Hepatocyte (in vitro differentiated cells): ENCODE measurements around the gene TAGLN. TPM values are rescaled to one million over a fixed set of nuclear protein-coding genes. Genes with fewer than 3 reads are reported as not detected.
"Not testable (repeated sequence)": the region's sequence is repeated elsewhere in the genome, so short reads cannot be mapped to it uniquely, and the experiment has no call there.

ENCODE experiments used
- DNase-seq: peaks from one replicate; pipeline ENCODE4 v3.0.0-alpha.2; 2016; ENCODE audit warnings: low spot score
- H2AFZ ChIP-seq: fragments of 200-600 bp; sonication (generic); 2 replicates; pipeline ENCODE4 v1.6.0; 2016; ENCODE audit warnings: antibody characterized with exemption, mild to moderate bottlenecking
- H3K27ac ChIP-seq: fragments of 200-600 bp; sonication (generic); 2 replicates; pipeline ENCODE4 v1.5.1; 2016; ENCODE audit warnings: mild to moderate bottlenecking
- H3K27me3 ChIP-seq: fragments of 200-600 bp; sonication (generic); 2 replicates; pipeline ENCODE4 v1.6.1; 2016
- H3K36me3 ChIP-seq: fragments of 200-600 bp; sonication (generic); replicated peaks from 2 replicates; pipeline ENCODE4 v1.5.1; 2016; ENCODE audit warnings: low read depth; ENCODE audit not compliant: insufficient read depth
- H3K4me1 ChIP-seq: fragments of 200-600 bp; sonication (generic); 2 replicates; pipeline ENCODE4 v1.5.1; 2016; ENCODE audit warnings: mild to moderate bottlenecking, moderate library complexity; ENCODE audit not compliant: insufficient read depth
- H3K4me2 ChIP-seq: fragments of 200-600 bp; sonication (generic); 2 replicates; pipeline ENCODE4 v1.6.0; 2016
- H3K4me3 ChIP-seq: fragments of 200-600 bp; sonication (generic); 2 replicates; pipeline ENCODE4 v1.5.1; 2016; ENCODE audit warnings: mild to moderate bottlenecking
- H3K79me2 ChIP-seq: fragments of 200-600 bp; sonication (generic); 2 replicates; pipeline ENCODE4 v1.6.0; 2017; ENCODE audit warnings: mild to moderate bottlenecking
- H3K9me2 ChIP-seq: fragments of 200-600 bp; sonication (generic); replicated peaks from 2 replicates; pipeline ENCODE4 v1.6.0; 2017; ENCODE audit warnings: mild to moderate bottlenecking; ENCODE audit not compliant: insufficient read depth
- H3K9me3 ChIP-seq: fragments of 200-600 bp; sonication (generic); 2 replicates; pipeline ENCODE4 v1.5.1; 2016; ENCODE audit warnings: low read depth, mild to moderate bottlenecking
- H4K20me1 ChIP-seq: fragments of 200-600 bp; sonication (generic); 2 replicates; pipeline ENCODE4 v1.6.0; 2016; ENCODE audit warnings: mild to moderate bottlenecking; ENCODE audit not compliant: insufficient read depth, poor library complexity, severe bottlenecking
- CTCF ChIP-seq: fragments of 200-600 bp; sonication (generic); IDR thresholded peaks from 2 replicates; pipeline ENCODE4 v1.5.1; 2016; ENCODE audit warnings: antibody characterized with exemption, mild to moderate bottlenecking; ENCODE audit not compliant: poor library complexity
- EZH2 ChIP-seq: fragments of 200-600 bp; sonication (generic); IDR thresholded peaks from 2 replicates; pipeline ENCODE4 v1.6.1; 2016; ENCODE audit warnings: antibody characterized with exemption, mild to moderate bottlenecking, borderline replicate concordance
- EZH2phosphoT487 ChIP-seq: fragments of 200-600 bp; sonication (generic); IDR thresholded peaks from one replicate; pipeline ENCODE4 v1.6.1; 2018; ENCODE audit warnings: antibody characterized with exemption, mild to moderate bottlenecking, low read depth, moderate library complexity; ENCODE audit not compliant: unreplicated experiment, severe bottlenecking
- WGBS: methylation state at CpG from one replicate; pipeline ENCODE4 v1.1.6; 2016; ENCODE audit warnings: low lambda C conversion rate; ENCODE audit errors: missing lambda C conversion rate; 5-methylcytosine and 5-hydroxymethylcytosine counted together
- polyA plus RNA-seq: library from polyadenylated mRNA; unstranded; fragments of >200 nt; fragmentation: Nextera tagmentation; extraction: Ambion mirVana; gene quantifications from 2 replicates; pipeline ENCODE4 v1.2.1, GENCODE V29; 2016
- total RNA-seq: library from RNA; depleted of rRNA; stranded (reverse); fragments of >200 nt; gene quantifications from 2 replicates; pipeline ENCODE4 v1.2.3, GENCODE V29; 2014

Gene TAGLN
- total and polyA plus RNA-seq, 2 experiments from 2014 or later, result 113 to 150 TPM

GRCh38 chr11:117181586-117182550, 17.3 kb upstream of the TAGLN start:
- H2AFZ ChIP-seq, result no peak overlapping the region
- H4K20me1 ChIP-seq, result no peaks in the 10 kb centered on the region
- peaks cover 13% of the 10 kb centered on the region for H3K4me1 ChIP-seq
- WGBS, result 96% methylated on average over 22 of the region's 22 CpGs
- DNase-seq, result no peak
- no peaks in the 10 kb centered on the region for H3K27me3 ChIP-seq
- H3K27ac ChIP-seq, result no peak overlapping the region
- H3K79me2 ChIP-seq, result peaks cover 7% of the 10 kb centered on the region
- no peaks in the 10 kb centered on the region for H3K36me3 ChIP-seq
- no peaks in the 10 kb centered on the region for H3K9me2 ChIP-seq
- H3K9me3 ChIP-seq, result no peaks in the 10 kb centered on the region
- H3K4me2 ChIP-seq, result no peak overlapping the region
- TF ChIP-seq EZH2, result no peak
- no peak for TF ChIP-seq EZH2phosphoT487
- no peak for TF ChIP-seq CTCF
- no peak overlapping the region for H3K4me3 ChIP-seq

- H3K9me3 ChIP-seq, result no peaks in the 10 kb centered on the region
- no peak overlapping the region for H3K4me3 ChIP-seq
- H3K79me2 ChIP-seq, result peaks cover 7% of the 10 kb centered on the region
- WGBS, result 94% methylated on average over 10 of the region's 10 CpGs
- H2AFZ ChIP-seq, result no peak overlapping the region
- DNase-seq, result no peak
- no peaks in the 10 kb centered on the region for H3K36me3 ChIP-seq
- H4K20me1 ChIP-seq, result no peaks in the 10 kb centered on the region
- H3K27ac ChIP-seq, result no peak overlapping the region
- H3K9me2 ChIP-seq, result no peaks in the 10 kb centered on the region
- H3K27me3 ChIP-seq, result no peaks in the 10 kb centered on the region
- H3K4me2 ChIP-seq, result no peak overlapping the region
- TF ChIP-seq CTCF (no peak), EZH2phosphoT487 (no peak), EZH2 (no peak)
- H3K4me1 ChIP-seq, result peaks cover 13% of the 10 kb centered on the region
These were observed 16.6 kb upstream of the TAGLN start for GRCh38 chr11:117182551-117182935.

- H3K36me3 ChIP-seq, DNase-seq, H3K27me3 ChIP-seq, H3K4me2 ChIP-seq, H3K9me3 ChIP-seq, H3K79me2 ChIP-seq, H2AFZ ChIP-seq, H3K4me3 ChIP-seq, H3K27ac ChIP-seq, H3K9me2 ChIP-seq, H4K20me1 ChIP-seq: not testable (repeated sequence)
- peaks cover 13% of the 10 kb centered on the region for H3K4me1 ChIP-seq
- WGBS, result 98% methylated on average over 13 of the region's 13 CpGs
These were observed 16.0 kb upstream of the TAGLN start for GRCh38 chr11:117183178-117183577.

- H3K27ac ChIP-seq, result no peak overlapping the region
These were observed 15.3 kb upstream of the TAGLN start for GRCh38 chr11:117183724-117184349.

More at GRCh38 chr11:117183724-117184349, 15.3 kb upstream of the TAGLN start:
- H3K4me1 ChIP-seq, result peaks cover 13% of the 10 kb centered on the region
- no peak for TF ChIP-seq EZH2phosphoT487
- H3K4me3 ChIP-seq, result no peak overlapping the region
- peaks cover 7% of the 10 kb centered on the region for H3K79me2 ChIP-seq
- no peak for DNase-seq
- no peaks in the 10 kb centered on the region for H3K9me3 ChIP-seq
- WGBS, result 78% methylated on average over 11 of the region's 11 CpGs
- H3K4me2 ChIP-seq, result no peak overlapping the region
- no peaks in the 10 kb centered on the region for H3K9me2 ChIP-seq
- H3K27me3 ChIP-seq, result no peaks in the 10 kb centered on the region
- no peaks in the 10 kb centered on the region for H4K20me1 ChIP-seq
- H2AFZ ChIP-seq, result no peak overlapping the region
- H3K36me3 ChIP-seq, result no peaks in the 10 kb centered on the region
